HCT116 (cell line): ENCODE measurements around the gene RTTN. TPM values are rescaled to one million over a fixed set of nuclear protein-coding genes. Genes with fewer than 3 reads are reported as not detected.

Experiments used
- ATAC-seq: fragments of 200-7000 bp; cut with Tn5 transposase; 2 replicates; pipeline ENCODE4 v1.9.1; 2020; ENCODE audit warnings: mild to moderate bottlenecking, moderate library complexity
- BruUV-seq: library from RNA; stranded (reverse); fragments of 400-500 nt; replicated peaks from 2 replicates; lab custom pipeline; 2021; lab: Mats Ljungman, UMichigan
- CTCF ChIA-PET: fragments of 300-600 bp; sonication (Branson Sonifier 250); formaldehyde crosslinking; loops from one replicate; lab custom pipeline; 2021; ENCODE audit warnings: antibody characterized with exemption; lab: Charles Lee
- POLR2A ChIA-PET: fragments of 300-600, 350-600 bp; sonication (Branson Sonifier 250); formaldehyde crosslinking; loops from one replicate; lab custom pipeline; 2021; ENCODE audit warnings: antibody characterized with exemption; lab: Charles Lee
- RAD21 ChIA-PET, 2 experiments: fragments of 300-600 bp; sonication (Branson Sonifier 250); formaldehyde crosslinking; loops; one replicate each; lab custom pipeline; 2023; ENCODE audit warnings: low total read pairs in 2 of 2; ENCODE audit not compliant: uncharacterized antibody in 2 of 2, unreplicated experiment in 2 of 2, low non-redundant PET in 1 of 2; lab: Charles Lee
- DNase-seq: peaks from one replicate; pipeline ENCODE4 v3.0.0-alpha.2; 2010; ENCODE audit warnings: low read depth, low spot score
- H2AFZ ChIP-seq: fragments of 200-600 bp; shearing (Covaris generic), sonication (generic); 2 replicates; pipeline ENCODE4 v1.6.1; 2017; ENCODE audit warnings: low read depth, mixed run types, mixed read lengths, antibody characterized with exemption, low read length; ENCODE audit not compliant: poor library complexity, severe bottlenecking
- H3K27ac ChIP-seq: 2 replicates; pipeline ENCODE4 v1.5.1; 2012; ENCODE audit warnings: low read depth, low read length
- H3K27me3 ChIP-seq: fragments of 200-600 bp; sonication (generic); 2 replicates; pipeline ENCODE4 v1.6.1; 2016; ENCODE audit warnings: mixed run types, low read length, mixed read lengths; ENCODE audit not compliant: insufficient read depth
- H3K36me3 ChIP-seq, 2 experiments: fragments of 200-500 bp in 1 of 2; fragments of 200-600 bp in 1 of 2; sonication (Bioruptor generic) in 1 of 2; sonication (generic) in 1 of 2; 2 replicates each; pipeline versions ENCODE4 v1.5.1 to v1.6.1; 2014 to 2016; ENCODE audit warnings: low read length in 2 of 2, inconsistent platforms in 1 of 2, mixed read lengths in 1 of 2, mixed run types in 1 of 2; ENCODE audit not compliant: insufficient read depth in 2 of 2, control insufficient read depth in 1 of 2
- H3K4me1 ChIP-seq, 2 experiments: fragments of 200-600 bp in 1 of 2; sonication (generic) in 1 of 2; 2 replicates each; pipeline versions ENCODE4 v1.5.1 to v1.6.1; 2012 to 2017; ENCODE audit warnings: low read length in 2 of 2, inconsistent platforms in 1 of 2, mild to moderate bottlenecking in 1 of 2, mixed read lengths in 1 of 2, mixed run types in 1 of 2, moderate library complexity in 1 of 2; ENCODE audit not compliant: insufficient read depth in 2 of 2, control insufficient read depth in 1 of 2
- H3K4me2 ChIP-seq: fragments of 200-600 bp; sonication (generic); 2 replicates; pipeline ENCODE4 v1.6.1; 2017; ENCODE audit warnings: mixed run types, low read length, mixed read lengths
- H3K4me3 ChIP-seq, 2 experiments: fragments of 200-600 bp in 1 of 2; sonication (generic) in 1 of 2; replicated peaks in 1 of 2; 2 replicates each; pipeline ENCODE4 v1.5.1; 2011 to 2016; ENCODE audit warnings: low read length in 2 of 2, control low read depth in 1 of 2, low read depth in 1 of 2, mild to moderate bottlenecking in 1 of 2, mixed read lengths in 1 of 2, mixed run types in 1 of 2
- H3K79me2 ChIP-seq: fragments of 200-600 bp; sonication (generic); 2 replicates; pipeline ENCODE4 v1.6.1; 2017; ENCODE audit warnings: mild to moderate bottlenecking, mixed run types, low read length, moderate library complexity, mixed read lengths; ENCODE audit not compliant: insufficient read depth
- H3K9ac ChIP-seq: fragments of 200-600 bp; sonication (generic); 2 replicates; pipeline ENCODE4 v1.6.1; 2016; ENCODE audit warnings: low read length, mixed read lengths
- H3K9me2 ChIP-seq: fragments of 200-600 bp; sonication (generic), shearing (Covaris generic); 2 replicates; pipeline ENCODE4 v1.6.1; 2017; ENCODE audit warnings: mixed run types, mild to moderate bottlenecking, moderate library complexity; ENCODE audit not compliant: insufficient read depth
- H3K9me3 ChIP-seq, 2 experiments: fragments of 200-500 bp in 1 of 2; fragments of 200-600 bp in 1 of 2; sonication (Bioruptor generic) in 1 of 2; sonication (generic) in 1 of 2; 2 replicates each; pipeline ENCODE4 v1.6.1; 2014 to 2017; ENCODE audit warnings: low read length in 2 of 2, mixed read lengths in 2 of 2, inconsistent platforms in 1 of 2, low read depth in 1 of 2, mild to moderate bottlenecking in 1 of 2, mixed run types in 1 of 2, moderate library complexity in 1 of 2; ENCODE audit not compliant: control insufficient read depth in 1 of 2, insufficient read depth in 1 of 2
- H4K20me1 ChIP-seq: fragments of 200-600 bp; sonication (generic), shearing (Covaris generic); 2 replicates; pipeline ENCODE4 v1.6.1; 2017; ENCODE audit warnings: mixed run types, mild to moderate bottlenecking, moderate library complexity; ENCODE audit not compliant: insufficient read depth
- CEBPB ChIP-seq: IDR thresholded peaks from 2 replicates; pipeline ENCODE4 v1.6.1; 2012; ENCODE audit warnings: low read depth
- CTCF ChIP-seq, 3 experiments: fragments of 200-600 bp in 1 of 3; sonication (generic) in 1 of 3; IDR thresholded peaks in 2 of 3; conservative IDR thresholded peaks in 1 of 3; 2 replicates each; pipeline ENCODE4 v1.5.1; 2012 to 2017; ENCODE audit warnings: low read depth in 2 of 3, low read length in 2 of 3, antibody characterized with exemption in 1 of 3, borderline replicate concordance in 1 of 3, control low read depth in 1 of 3, mild to moderate bottlenecking in 1 of 3, mixed read lengths in 1 of 3, mixed run types in 1 of 3, moderate library complexity in 1 of 3; ENCODE audit not compliant: insufficient read depth in 1 of 3
- EGR1 ChIP-seq: IDR thresholded peaks from 2 replicates; pipeline ENCODE4 v1.6.1; 2012; ENCODE audit warnings: low read depth
- ELF1 ChIP-seq: IDR thresholded peaks from 2 replicates; pipeline ENCODE4 v1.6.1; 2012; ENCODE audit warnings: low read depth, borderline replicate concordance
- EZH2 ChIP-seq: fragments of 200-600 bp; sonication (generic); IDR thresholded peaks from 2 replicates; pipeline ENCODE4 v1.6.1; 2017; ENCODE audit warnings: antibody characterized with exemption, mixed run types
- EZH2phosphoT487 ChIP-seq: fragments of 200-600 bp; IDR thresholded peaks from 2 replicates; pipeline ENCODE4 v1.6.1; 2018; ENCODE audit warnings: antibody characterized with exemption, borderline replicate concordance
- FOSL1 ChIP-seq: IDR thresholded peaks from 2 replicates; pipeline ENCODE4 v1.6.1; 2012; ENCODE audit warnings: low read depth
- JUND ChIP-seq: IDR thresholded peaks from 2 replicates; pipeline ENCODE4 v1.6.1; 2012
- MAX ChIP-seq: IDR thresholded peaks from 2 replicates; pipeline ENCODE4 v1.6.1; 2012
- POLR2A ChIP-seq: IDR thresholded peaks from 2 replicates; pipeline ENCODE4 v1.7.0; 2011; ENCODE audit warnings: borderline replicate concordance; ENCODE audit not compliant: insufficient read depth, insufficient read length; ENCODE audit errors: extremely low read depth
- POLR2AphosphoS5 ChIP-seq: IDR thresholded peaks from 2 replicates; pipeline ENCODE4 v1.6.1; 2011; ENCODE audit warnings: mild to moderate bottlenecking, low read depth, low read length, moderate library complexity
- RAD21 ChIP-seq: IDR thresholded peaks from 2 replicates; pipeline ENCODE4 v1.6.1; 2012; ENCODE audit warnings: low read depth, mild to moderate bottlenecking
- SIN3A ChIP-seq: IDR thresholded peaks from 2 replicates; pipeline ENCODE4 v1.6.1; 2012; ENCODE audit warnings: low read depth
- SP1 ChIP-seq: IDR thresholded peaks from 2 replicates; pipeline ENCODE4 v1.6.1; 2012; ENCODE audit warnings: low read depth
- ZBTB33 ChIP-seq: IDR thresholded peaks from 2 replicates; pipeline ENCODE4 v1.6.1; 2011; ENCODE audit warnings: mild to moderate bottlenecking, low read length, moderate library complexity; ENCODE audit not compliant: insufficient replicate concordance; ENCODE audit errors: extremely low read depth
- ZNF274 ChIP-seq: fragments of 200-500 bp; sonication (Bioruptor generic); IDR thresholded peaks from 2 replicates; pipeline ENCODE4 v1.6.1; 2014; ENCODE audit warnings: mild to moderate bottlenecking, low read depth, low read length, inconsistent platforms
- intact Hi-C: fragments of 100-400 bp; cut with micrococcal nuclease; formaldehyde crosslinking; loops from 2 replicates; pipeline ENCODE4 v1.10.0; 2022
- total RNA-seq: library from RNA; stranded (reverse); gene quantifications from one replicate; pipeline ENCODE4 v1.2.1, GENCODE V29; 2021; ENCODE audit not compliant: unreplicated experiment

RTTN gene
- total RNA-seq, 1 experiment from 2014 or later, result 41.2 TPM

GRCh38 chr18:70219688-70220087 lies 14.2 kb upstream of the RTTN start:
- Histone ChIP-seq H3K4me2 (no peak overlapping the region), H3K27me3 (no peaks in the 10 kb centered on the region), H3K36me3 (no peaks in the 10 kb centered on the region), H3K27ac (no peak overlapping the region), H3K9ac (no peak overlapping the region), H2AFZ (no peak overlapping the region), H3K4me3 (no peak overlapping the region), H3K9me3 (no peaks in the 10 kb centered on the region), H3K9me2 (no peaks in the 10 kb centered on the region), H4K20me1 (no peaks in the 10 kb centered on the region), H3K4me1 (no peaks in the 10 kb centered on the region), H3K79me2 (no peaks in the 10 kb centered on the region)
- TF ChIP-seq SP1, result no peak
- TF ChIP-seq SIN3A, result no peak
- TF ChIP-seq ZBTB33, result no peak
- TF ChIP-seq RAD21, result no peak
- no peak for TF ChIP-seq JUND
- no peak for TF ChIP-seq POLR2AphosphoS5
- TF ChIP-seq EGR1, result no peak
- TF ChIP-seq POLR2A, result no peak
- TF ChIP-seq EZH2, result no peak
- TF ChIP-seq FOSL1, result no peak
- intact Hi-C loops, result no loop called here
- RAD21 ChIA-PET, result no interaction called here
- ATAC-seq (no peak), DNase-seq (no peak)
- CTCF ChIA-PET, result no interaction called here
- BruUV-seq, result no TSS peak
- POLR2A ChIA-PET, result no interaction called here

GRCh38 chr18:70216788-70217187 lies 11.3 kb upstream of the RTTN start:
- Histone ChIP-seq H3K9me2 (no peaks in the 10 kb centered on the region), H4K20me1 (no peaks in the 10 kb centered on the region), H3K4me1 (no peaks in the 10 kb centered on the region), H3K79me2 (no peaks in the 10 kb centered on the region), H3K4me2 (no peak overlapping the region), H3K27ac (no peak overlapping the region), H3K9ac (no peak overlapping the region), H3K36me3 (no peaks in the 10 kb centered on the region), H2AFZ (no peak overlapping the region), H3K9me3 (no peaks in the 10 kb centered on the region), H3K4me3 (no peak overlapping the region), H3K27me3 (no peaks in the 10 kb centered on the region)
- POLR2A ChIA-PET, result no interaction called here
- BruUV-seq, result no TSS peak
- no peak for ATAC-seq
- intact Hi-C loops, result no loop called here
- RAD21 ChIA-PET, result no interaction called here
- CTCF ChIA-PET, result no interaction called here
- DNase-seq, result no peak
- TF ChIP-seq RAD21 (no peak), ELF1 (no peak), ZNF274 (no peak), POLR2A (no peak), CEBPB (no peak), MAX (no peak), ZBTB33 (no peak), CTCF (IDR thresholded peaks at IDR 0.05 in 2 of 3, conservative IDR thresholded peaks at IDR 0.05 in 1 of 3; ENCODE audit: borderline replicate concordance in 1 of 3, insufficient read depth in 1 of 3, low read depth in 2 of 3, low read length in 2 of 3) (no peak), EZH2 (no peak), JUND (no peak), EZH2phosphoT487 (no peak)
